Stomach (tissue), 9 donors: ENCODE data around the gene FDX2. TPM values are rescaled to one million over a fixed set of nuclear protein-coding genes. Genes with fewer than 3 reads are reported as not detected.

Experiments used
- DNase-seq, 2 donors: peaks; one replicate each; pipeline versions ENCODE4 v3.0.0 to v3.0.0-alpha.2; 2013 to 2019
- H3K27ac ChIP-seq, 5 donors: fragments of 200-600 bp in 4 of 5; sonication (generic) in 4 of 5; one replicate each; pipeline ENCODE4 v1.5.1; 2013 to 2019; ENCODE audit warnings: mild to moderate bottlenecking in 1 of 5, moderate library complexity in 1 of 5
- H3K27me3 ChIP-seq, 3 donors: fragments of 200-600 bp; sonication (generic); one replicate each; pipeline ENCODE4 v1.5.1; 2017 to 2019; ENCODE audit warnings: mixed run types in 1 of 3
- H3K36me3 ChIP-seq, 4 donors: fragments of 200-600 bp; sonication (generic); 1 replicate in 3 of 4; 2 replicates in 1 of 4; pipeline ENCODE4 v1.5.1; 2016 to 2019
- H3K4me1 ChIP-seq, 4 donors: fragments of 200-600 bp; sonication (generic); one replicate each; pipeline ENCODE4 v1.5.1; 2016 to 2019
- H3K4me3 ChIP-seq, 4 donors: fragments of 200-600 bp; sonication (generic) in 3 of 4; one replicate each; pipeline ENCODE4 v1.5.1; 2016 to 2019; ENCODE audit warnings: mild to moderate bottlenecking in 1 of 4
- H3K9me3 ChIP-seq, 4 donors: fragments of 200-600 bp; sonication (generic); one replicate each; pipeline ENCODE4 v1.5.1; 2016 to 2019
- EP300 ChIP-seq: sonication (generic); formaldehyde crosslinking; IDR thresholded peaks from one replicate; pipeline ENCODE4 v1.6.1; 2017; ENCODE audit warnings: antibody characterized with exemption
- POLR2A ChIP-seq, 4 donors: fragments of 450-650 bp; IDR thresholded peaks; one replicate each; pipeline ENCODE4 v1.6.1; 2016; ENCODE audit warnings: antibody characterized with exemption in 4 of 4, control low read depth in 2 of 4, mild to moderate bottlenecking in 1 of 4, moderate library complexity in 1 of 4
- POLR2AphosphoS5 ChIP-seq, 3 donors: sonication (generic); formaldehyde crosslinking; IDR thresholded peaks; one replicate each; pipeline ENCODE4 v1.6.1; 2016; ENCODE audit warnings: antibody characterized with exemption in 3 of 3
- WGBS, 5 donors: extraction: QIAGEN DNeasy Blood & Tissue Kit in 3 of 5; methylation state at CpG; one replicate each; pipeline versions ENCODE4 v1.1.5 to v1.1.7; 2013 to 2018; 5-methylcytosine and 5-hydroxymethylcytosine counted together
- intact Hi-C: fragments of 100-400 bp; cut with DNase I; formaldehyde crosslinking; loops from one replicate; pipeline ENCODE4 v1.15.1; 2023; ENCODE audit warnings: low total_unique reads
- polyA plus RNA-seq, 3 donors: library from polyadenylated mRNA; stranded (reverse); fragments of 200-250 nt; gene quantifications; one replicate each; pipeline ENCODE4 v1.2.3, GENCODE V29; 2013
- total RNA-seq, 5 donors: library from RNA; depleted of rRNA; stranded (reverse); fragments of >200 nt; gene quantifications; one replicate each; pipeline versions ENCODE4 v1.1.0 to v1.2.3, GENCODE V29; 2014 to 2016
- TF ChIP-seq, protein P1 (sequence below), 7 experiments: fragments of 450-650 bp in 4 of 7; fragments of 200-600 bp in 3 of 7; sonication (generic) in 3 of 7; IDR thresholded peaks; one replicate each; pipeline ENCODE4 v1.5.1; 2016 to 2019; ENCODE audit warnings: antibody characterized with exemption in 7 of 7, control low read depth in 2 of 7, mild to moderate bottlenecking in 1 of 7
- donor health status: healthy with polysubstance abuse.
- donor health status: Bipolar disorder and iron deficiency.
- donor health status: healthy.

Gene FDX2
- total and polyA plus RNA-seq, 8 donors = 0.89 to 54.3 (median 28.8) TPM; not detected in 1

DNA sequence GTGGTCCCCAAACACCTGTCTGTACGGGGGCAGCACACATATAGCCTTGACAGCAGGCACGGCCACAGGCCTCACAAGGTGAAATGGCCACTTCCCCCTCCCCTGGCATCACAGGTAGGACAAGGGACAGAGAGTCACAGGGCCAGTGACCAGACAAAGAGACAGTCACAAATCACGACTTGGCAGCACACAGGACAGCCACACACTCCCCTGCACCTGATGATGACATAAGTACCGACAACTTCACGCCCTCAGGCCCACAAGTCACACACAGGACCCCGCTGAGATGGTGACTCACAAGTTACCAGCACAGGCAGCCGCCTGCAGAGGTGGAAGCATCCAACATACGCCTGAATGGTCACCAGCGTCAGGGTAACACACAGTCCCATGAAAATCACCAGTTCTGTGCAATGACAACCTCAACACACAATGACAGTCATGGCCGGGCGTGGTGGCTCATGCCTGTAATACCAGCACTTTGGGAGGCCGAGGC, 48.0 kb upstream of the FDX2 start:
- no peak for DNase-seq
- no peaks in the 10 kb centered on the region for H3K9me3 ChIP-seq
- H3K4me1 ChIP-seq = no peaks in the 10 kb centered on the region
- no peaks in the 10 kb centered on the region for H3K27me3 ChIP-seq
- 91 to 100% (median 95%) methylated on average over 2 to 12 of the region's 12 CpGs for WGBS, 5 donors
- TF ChIP-seq, protein P1, sequence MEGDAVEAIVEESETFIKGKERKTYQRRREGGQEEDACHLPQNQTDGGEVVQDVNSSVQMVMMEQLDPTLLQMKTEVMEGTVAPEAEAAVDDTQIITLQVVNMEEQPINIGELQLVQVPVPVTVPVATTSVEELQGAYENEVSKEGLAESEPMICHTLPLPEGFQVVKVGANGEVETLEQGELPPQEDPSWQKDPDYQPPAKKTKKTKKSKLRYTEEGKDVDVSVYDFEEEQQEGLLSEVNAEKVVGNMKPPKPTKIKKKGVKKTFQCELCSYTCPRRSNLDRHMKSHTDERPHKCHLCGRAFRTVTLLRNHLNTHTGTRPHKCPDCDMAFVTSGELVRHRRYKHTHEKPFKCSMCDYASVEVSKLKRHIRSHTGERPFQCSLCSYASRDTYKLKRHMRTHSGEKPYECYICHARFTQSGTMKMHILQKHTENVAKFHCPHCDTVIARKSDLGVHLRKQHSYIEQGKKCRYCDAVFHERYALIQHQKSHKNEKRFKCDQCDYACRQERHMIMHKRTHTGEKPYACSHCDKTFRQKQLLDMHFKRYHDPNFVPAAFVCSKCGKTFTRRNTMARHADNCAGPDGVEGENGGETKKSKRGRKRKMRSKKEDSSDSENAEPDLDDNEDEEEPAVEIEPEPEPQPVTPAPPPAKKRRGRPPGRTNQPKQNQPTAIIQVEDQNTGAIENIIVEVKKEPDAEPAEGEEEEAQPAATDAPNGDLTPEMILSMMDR (IDR thresholded peaks at IDR 0.05) = no peak
- TF ChIP-seq POLR2A (IDR thresholded peaks at IDR 0.05) = no peak
- TF ChIP-seq EP300 = no peak
- no peak for TF ChIP-seq POLR2AphosphoS5 (IDR thresholded peaks at IDR 0.05)
- peaks cover 71 to 100% (median 100%) of the 10 kb centered on the region in 4 donors for H3K36me3 ChIP-seq
- intact Hi-C loops = no loop called here
- no peak overlapping the region for H3K4me3 ChIP-seq
- no peak overlapping the region for H3K27ac ChIP-seq

DNA sequence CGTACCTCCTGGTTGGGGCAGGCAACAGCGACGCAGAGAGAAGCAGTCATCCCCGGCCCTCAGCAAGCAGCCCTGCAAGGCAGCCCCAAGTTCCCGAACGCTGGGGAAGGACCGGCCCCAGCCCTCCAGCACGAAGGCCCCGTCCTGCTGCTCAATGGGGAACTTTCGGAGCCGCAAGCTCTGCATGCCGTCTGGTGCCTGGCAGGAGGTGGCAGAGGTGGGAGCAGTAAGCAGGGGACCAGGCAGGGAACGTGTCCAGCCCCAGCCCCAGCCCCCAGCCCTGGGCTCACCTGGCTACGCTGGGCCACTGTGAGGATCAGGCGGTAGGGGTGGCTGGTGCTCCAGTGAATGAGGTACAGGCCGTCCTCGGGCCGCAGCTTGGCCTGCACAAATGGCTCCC, 46.4 kb upstream of the FDX2 start:
- TF ChIP-seq POLR2A (IDR thresholded peaks at IDR 0.05) (no peak), EP300 (no peak), POLR2AphosphoS5 (IDR thresholded peaks at IDR 0.05) (no peak)
- TF ChIP-seq, protein P1 (IDR thresholded peaks at IDR 0.05) = no peak
- Histone ChIP-seq H3K4me1 (no peaks in the 10 kb centered on the region), H3K36me3 (peaks cover 63 to 100% (median 100%) of the 10 kb centered on the region in 4 donors), H3K9me3 (no peaks in the 10 kb centered on the region), H3K27ac (no peak overlapping the region), H3K4me3 (no peak overlapping the region), H3K27me3 (no peaks in the 10 kb centered on the region)
- no peak for DNase-seq
- WGBS, 5 donors = 88 to 95% (median 92%) methylated on average over 7 to 18 of the region's 18 CpGs
- intact Hi-C loops = no loop called here

DNA sequence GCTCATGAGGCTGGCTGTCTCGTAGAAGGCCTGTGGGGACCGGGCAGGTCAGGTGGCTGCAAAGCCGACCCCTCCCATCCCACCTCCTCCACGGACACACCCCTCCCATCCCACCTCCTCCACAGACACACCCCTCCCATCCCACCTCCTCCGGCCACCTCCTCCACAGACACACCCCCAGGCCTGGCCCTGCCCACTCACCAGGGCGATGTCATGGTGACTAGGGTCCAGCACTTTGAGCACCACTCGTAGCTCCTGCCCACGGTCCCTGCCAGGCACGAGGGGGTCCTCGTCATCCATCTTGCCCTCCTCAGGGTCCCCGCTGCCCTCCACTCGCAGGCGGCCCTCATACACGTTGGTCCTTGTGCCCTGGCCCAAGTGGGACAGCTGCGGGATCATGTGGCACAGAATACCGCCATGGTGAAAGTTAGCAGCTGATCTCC, 45.8 kb upstream of the FDX2 start:
- H3K9me3 ChIP-seq = no peaks in the 10 kb centered on the region
- no peaks in the 10 kb centered on the region for H3K27me3 ChIP-seq
- H3K36me3 ChIP-seq = peaks cover 60 to 100% (median 100%) of the 10 kb centered on the region in 4 donors
- H3K27ac ChIP-seq = no peak overlapping the region
- H3K4me1 ChIP-seq = no peaks in the 10 kb centered on the region
- intact Hi-C loops = no loop called here
- no peak overlapping the region for H3K4me3 ChIP-seq
- WGBS, 5 donors = 82 to 92% (median 85%) methylated on average over 14 to 16 of the region's 16 CpGs
- DNase-seq = no peak
- TF ChIP-seq, protein P1 (IDR thresholded peaks at IDR 0.05) = no peak
- TF ChIP-seq POLR2AphosphoS5 (IDR thresholded peaks at IDR 0.05) (no peak), POLR2A (IDR thresholded peaks at IDR 0.05) (no peak), EP300 (no peak)

DNA sequence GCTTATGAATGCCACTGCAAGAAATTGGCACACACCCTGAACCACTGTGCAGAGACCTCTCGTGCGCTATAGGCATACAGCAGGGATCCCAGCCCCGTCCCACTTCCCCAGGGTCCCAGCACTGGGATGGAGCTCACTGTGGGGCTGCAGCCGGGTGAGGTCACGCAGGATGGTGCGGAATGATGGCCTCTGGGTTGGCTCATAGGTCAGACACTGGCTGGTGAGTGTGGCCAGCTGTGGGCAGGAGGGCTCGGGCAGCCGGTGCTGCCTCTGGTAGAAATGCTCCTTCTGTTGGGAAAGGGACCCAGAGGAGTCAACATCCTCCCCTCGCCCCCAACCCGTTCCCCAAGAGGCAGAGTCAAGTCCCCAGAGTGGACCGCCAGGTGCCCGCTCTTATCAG, 40.6 kb upstream of the FDX2 start:
- intact Hi-C loops = no loop called here
- H3K36me3 ChIP-seq = peaks cover 55 to 100% (median 100%) of the 10 kb centered on the region in 4 donors

More for the DNA sequence above, 40.6 kb upstream of the FDX2 start:
- no peak for DNase-seq
- peaks cover 0 to 8% (median 4%) of the 10 kb centered on the region in 4 donors for H3K4me1 ChIP-seq
- WGBS, 5 donors = 92 to 97% (median 96%) methylated on average over 10 to 12 of the region's 12 CpGs
- H3K27ac ChIP-seq = no peak overlapping the region
- no peaks in the 10 kb centered on the region for H3K9me3 ChIP-seq
- no peaks in the 10 kb centered on the region for H3K27me3 ChIP-seq
- no peak overlapping the region for H3K4me3 ChIP-seq
- TF ChIP-seq POLR2AphosphoS5 (IDR thresholded peaks at IDR 0.05) (no peak), EP300 (no peak), POLR2A (IDR thresholded peaks at IDR 0.05) (no peak)
- TF ChIP-seq, protein P1 (IDR thresholded peaks at IDR 0.05) = no peak
